DND-41 (cell line): ENCODE measurements around the gene TRAK1.

Experiments used
- ATAC-seq: fragments of 200-7000 bp; cut with Tn5 transposase; 3 replicates; pipeline ENCODE4 v1.9.1; 2021; ENCODE audit warnings: low read depth; ENCODE audit not compliant: insufficient read depth
- DNase-seq: peaks from one replicate; pipeline ENCODE4 v3.0.0-alpha.2; 2020
- H2AFZ ChIP-seq: 2 replicates; pipeline ENCODE4 v1.6.0; 2012; ENCODE audit warnings: low read depth, low read length
- H3K27ac ChIP-seq: 2 replicates; pipeline ENCODE4 v1.5.1; 2012; ENCODE audit warnings: low read length, inconsistent platforms
- H3K27me3 ChIP-seq: fragments of 200-600 bp; sonication (generic); 2 replicates; pipeline ENCODE4 v1.6.0; 2012; ENCODE audit warnings: low read length, mild to moderate bottlenecking, inconsistent platforms; ENCODE audit not compliant: insufficient read depth, poor library complexity
- H3K36me3 ChIP-seq: 2 replicates; pipeline ENCODE4 v1.5.1; 2012; ENCODE audit warnings: low read length, inconsistent platforms; ENCODE audit not compliant: insufficient read depth
- H3K4me1 ChIP-seq: 2 replicates; pipeline ENCODE4 v1.5.1; 2012; ENCODE audit warnings: mild to moderate bottlenecking, low read length; ENCODE audit not compliant: insufficient read depth
- H3K4me2 ChIP-seq: 2 replicates; pipeline ENCODE4 v1.6.0; 2012; ENCODE audit warnings: mild to moderate bottlenecking, moderate library complexity, low read length, inconsistent platforms; ENCODE audit not compliant: insufficient read depth
- H3K4me3 ChIP-seq, 2 experiments: fragments of 200-600 bp in 1 of 2; shearing (Covaris generic) in 1 of 2; 2 replicates each; pipeline ENCODE4 v1.5.1; 2012 to 2016; ENCODE audit warnings: inconsistent platforms in 2 of 2, low read length in 2 of 2, mild to moderate bottlenecking in 2 of 2, low read depth in 1 of 2, moderate library complexity in 1 of 2
- H3K79me2 ChIP-seq: 2 replicates; pipeline ENCODE4 v1.6.0; 2012; ENCODE audit warnings: low read length, inconsistent platforms; ENCODE audit not compliant: insufficient read depth
- H3K9ac ChIP-seq: 2 replicates; pipeline ENCODE4 v1.6.0; 2012; ENCODE audit warnings: low read depth, mild to moderate bottlenecking, inconsistent platforms, low read length, moderate library complexity
- H3K9me3 ChIP-seq: 2 replicates; pipeline ENCODE4 v1.5.1; 2012; ENCODE audit warnings: low read length, moderate library complexity, mild to moderate bottlenecking, inconsistent platforms; ENCODE audit not compliant: insufficient read depth, severe bottlenecking
- H4K20me1 ChIP-seq: 2 replicates; pipeline ENCODE4 v1.6.0; 2012; ENCODE audit warnings: low read length; ENCODE audit not compliant: insufficient read depth
- EZH2 ChIP-seq: IDR thresholded peaks from 3 replicates; pipeline ENCODE4 v1.6.1; 2012; ENCODE audit warnings: borderline replicate concordance, low read depth, mild to moderate bottlenecking, moderate library complexity, low read length, inconsistent platforms; ENCODE audit not compliant: severe bottlenecking
- TF ChIP-seq, protein P1 (sequence below): IDR thresholded peaks from 2 replicates; pipeline ENCODE4 v1.5.1; 2012; ENCODE audit warnings: borderline replicate concordance, low read length, moderate library complexity, mild to moderate bottlenecking; ENCODE audit not compliant: poor library complexity, severe bottlenecking; ENCODE audit errors: extremely low read depth

Gene TRAK1

DNA sequence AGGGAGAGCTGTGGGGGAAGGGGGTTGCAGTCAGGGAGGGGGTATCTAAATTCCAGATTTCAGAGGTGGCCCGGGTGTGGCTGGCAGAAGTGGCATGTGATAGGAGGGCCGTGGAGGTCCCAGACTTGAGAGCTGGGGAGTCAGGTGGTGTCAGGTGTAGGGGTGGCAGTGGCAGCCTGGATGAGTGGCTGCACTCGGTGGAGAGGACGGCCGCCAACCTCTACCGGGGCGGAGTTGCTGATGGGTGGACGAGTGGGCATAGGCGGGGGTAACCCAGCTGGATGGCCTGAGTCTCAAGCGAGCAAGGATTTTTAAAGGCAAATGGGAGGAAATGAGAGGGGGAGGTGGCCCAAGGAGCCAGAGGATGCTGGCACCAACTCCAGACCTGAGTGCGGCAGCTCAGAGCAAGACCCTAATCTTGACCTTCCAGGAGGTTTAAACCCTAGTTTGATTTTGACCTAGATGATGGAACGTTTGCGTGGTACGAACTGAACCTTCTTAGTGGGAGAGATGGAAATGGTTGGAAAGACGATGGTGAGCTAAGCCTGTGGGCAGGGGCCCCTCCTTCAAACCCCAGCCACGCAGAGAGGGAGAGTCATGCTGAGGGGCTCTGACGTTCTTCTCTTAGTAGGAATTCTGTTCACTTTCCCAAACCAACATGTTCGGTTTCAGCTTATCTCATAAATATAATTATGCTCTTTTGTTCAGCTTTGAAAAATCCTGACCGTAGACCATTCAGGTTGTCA lies 8.0 kb downstream of the TRAK1 start:
- no peak for TF ChIP-seq EZH2
- TF ChIP-seq, protein P1, sequence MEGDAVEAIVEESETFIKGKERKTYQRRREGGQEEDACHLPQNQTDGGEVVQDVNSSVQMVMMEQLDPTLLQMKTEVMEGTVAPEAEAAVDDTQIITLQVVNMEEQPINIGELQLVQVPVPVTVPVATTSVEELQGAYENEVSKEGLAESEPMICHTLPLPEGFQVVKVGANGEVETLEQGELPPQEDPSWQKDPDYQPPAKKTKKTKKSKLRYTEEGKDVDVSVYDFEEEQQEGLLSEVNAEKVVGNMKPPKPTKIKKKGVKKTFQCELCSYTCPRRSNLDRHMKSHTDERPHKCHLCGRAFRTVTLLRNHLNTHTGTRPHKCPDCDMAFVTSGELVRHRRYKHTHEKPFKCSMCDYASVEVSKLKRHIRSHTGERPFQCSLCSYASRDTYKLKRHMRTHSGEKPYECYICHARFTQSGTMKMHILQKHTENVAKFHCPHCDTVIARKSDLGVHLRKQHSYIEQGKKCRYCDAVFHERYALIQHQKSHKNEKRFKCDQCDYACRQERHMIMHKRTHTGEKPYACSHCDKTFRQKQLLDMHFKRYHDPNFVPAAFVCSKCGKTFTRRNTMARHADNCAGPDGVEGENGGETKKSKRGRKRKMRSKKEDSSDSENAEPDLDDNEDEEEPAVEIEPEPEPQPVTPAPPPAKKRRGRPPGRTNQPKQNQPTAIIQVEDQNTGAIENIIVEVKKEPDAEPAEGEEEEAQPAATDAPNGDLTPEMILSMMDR, result no peak
- Histone ChIP-seq H3K9ac (no peak overlapping the region), H3K9me3 (no peaks in the 10 kb centered on the region), H3K4me1 (peaks cover 8% of the 10 kb centered on the region), H2AFZ (no peak overlapping the region), H3K27me3 (no peaks in the 10 kb centered on the region), H3K27ac (no peak overlapping the region), H4K20me1 (no peaks in the 10 kb centered on the region; the same call in 1 of the 2 replicates), H3K4me2 (no peak overlapping the region), H3K79me2 (no peaks in the 10 kb centered on the region), H3K4me3 (no peak overlapping the region), H3K36me3 (no peaks in the 10 kb centered on the region)
- no peak for ATAC-seq
- DNase-seq, result no peak

DNA sequence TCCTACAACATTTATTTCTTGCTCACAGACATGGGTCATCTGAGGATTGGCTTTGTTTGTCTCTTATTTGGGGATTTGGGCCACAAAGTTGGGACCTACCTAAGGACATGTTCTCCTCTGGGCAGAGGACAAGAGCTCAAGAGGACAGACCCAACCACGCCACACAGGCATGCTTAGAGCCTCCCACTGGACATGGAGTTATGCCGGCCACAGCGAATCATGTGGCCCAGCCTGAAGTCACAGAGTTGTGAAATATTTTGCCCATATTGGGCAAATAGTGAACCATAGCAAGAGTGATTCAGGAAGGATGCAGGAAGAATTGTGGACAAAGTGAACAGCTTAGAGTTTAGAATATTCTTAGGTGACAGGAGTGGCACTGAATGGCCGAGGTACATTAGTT lies 9.9 kb downstream of the TRAK1 start:
- Histone ChIP-seq H3K27ac (no peak overlapping the region), H3K36me3 (no peaks in the 10 kb centered on the region)
- TF ChIP-seq, protein P1, result no peak
- TF ChIP-seq EZH2, result no peak

DNA sequence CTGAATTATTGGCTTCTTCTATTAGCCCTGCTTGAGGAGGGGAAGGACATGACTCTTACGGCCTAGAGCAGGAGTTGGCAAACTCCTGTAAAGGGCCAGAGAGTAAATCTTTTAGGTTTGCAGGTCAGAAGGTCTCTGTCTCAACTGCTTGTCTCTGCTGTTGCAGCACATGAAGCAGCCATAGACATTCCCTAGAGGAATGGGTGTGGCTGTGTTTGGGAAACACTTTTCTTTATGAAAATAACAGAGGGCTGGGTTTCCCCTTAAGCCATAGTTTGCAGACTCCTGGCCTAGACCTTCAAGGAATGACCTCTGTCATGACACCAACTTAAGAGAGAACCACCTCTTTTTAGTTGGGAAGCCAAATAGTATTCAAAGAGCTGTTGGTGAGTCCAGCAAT lies 10.3 kb downstream of the TRAK1 start:
- ATAC-seq (no peak), DNase-seq (no peak)
- H3K36me3 ChIP-seq, result no peaks in the 10 kb centered on the region
- H3K9ac ChIP-seq, result no peak overlapping the region
- H3K4me1 ChIP-seq, result peaks cover 8% of the 10 kb centered on the region
- H2AFZ ChIP-seq, result no peak overlapping the region
- H3K9me3 ChIP-seq, result no peaks in the 10 kb centered on the region
- no peaks in the 10 kb centered on the region; the same call in 1 of the 2 replicates for H4K20me1 ChIP-seq
- H3K4me2 ChIP-seq, result no peak overlapping the region
- no peak overlapping the region for H3K27ac ChIP-seq
- no peak overlapping the region for H3K4me3 ChIP-seq
- TF ChIP-seq EZH2, result no peak
- TF ChIP-seq, protein P1, result no peak
- no peaks in the 10 kb centered on the region for H3K27me3 ChIP-seq
- no peaks in the 10 kb centered on the region for H3K79me2 ChIP-seq

More for the DNA sequence above, 9.9 kb downstream of the TRAK1 start:
- DNase-seq (no peak), ATAC-seq (no peak)
- Histone ChIP-seq H3K27me3 (no peaks in the 10 kb centered on the region), H3K79me2 (no peaks in the 10 kb centered on the region), H3K9ac (no peak overlapping the region), H3K4me3 (no peak overlapping the region), H4K20me1 (no peaks in the 10 kb centered on the region; the same call in 1 of the 2 replicates), H3K9me3 (no peaks in the 10 kb centered on the region), H3K4me1 (peaks cover 8% of the 10 kb centered on the region), H2AFZ (no peak overlapping the region), H3K4me2 (no peak overlapping the region)
